HG03196 (cell line): ENCODE measurements around the gene TBC1D22A.

Experiments used
- ATAC-seq: cut with Tn5 transposase; IDR thresholded peaks from one replicate; pipeline ENCODE4 v1.9.1; 2021; ENCODE audit not compliant: unreplicated experiment

Gene TBC1D22A

DNA sequence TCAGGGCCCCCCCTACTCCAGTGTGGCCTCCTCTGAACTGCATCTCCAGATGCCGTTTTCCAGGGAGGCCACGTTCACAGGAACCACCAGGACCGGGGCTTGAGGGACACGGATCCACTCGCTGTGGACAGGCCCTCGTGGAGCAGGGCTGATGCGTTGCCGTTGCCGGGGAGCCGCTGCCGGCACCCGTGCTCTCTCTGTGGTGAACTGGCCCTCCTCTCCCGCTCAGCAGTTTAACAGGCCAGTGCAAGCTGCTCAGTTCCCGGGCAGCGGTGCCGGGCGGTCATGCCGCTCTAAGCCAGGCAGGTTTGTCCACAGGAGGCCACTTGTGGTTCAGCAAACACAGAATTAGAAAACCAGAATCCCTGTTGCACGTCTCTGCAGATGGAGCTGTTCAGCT lies 301.6 kb downstream of the TBC1D22A start:
- ATAC-seq: no peak

DNA sequence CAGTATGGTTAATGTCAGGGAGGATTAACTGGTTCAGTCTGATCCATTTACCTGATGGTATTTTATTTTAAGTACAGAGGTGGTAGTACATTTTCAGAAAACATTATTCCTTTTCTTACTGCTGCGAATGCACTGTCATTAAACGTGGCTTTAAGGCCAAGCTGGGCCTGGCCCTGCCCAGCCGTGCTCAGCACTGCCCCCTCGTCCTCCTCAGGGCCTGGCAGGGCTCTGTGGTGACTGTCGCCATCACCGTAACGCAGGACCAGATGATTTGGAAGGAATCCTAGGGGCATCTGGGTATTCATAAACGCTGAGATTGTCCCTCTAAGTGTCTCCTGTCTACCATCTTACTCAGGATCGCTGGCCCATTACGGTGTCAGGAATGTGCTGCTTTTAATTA lies 302.0 kb downstream of the TBC1D22A start:
- ATAC-seq: no peak

- no peak for ATAC-seq
These were observed 303.5 kb downstream of the TBC1D22A start for GRCh38 chr22:47065756-47066615.

DNA sequence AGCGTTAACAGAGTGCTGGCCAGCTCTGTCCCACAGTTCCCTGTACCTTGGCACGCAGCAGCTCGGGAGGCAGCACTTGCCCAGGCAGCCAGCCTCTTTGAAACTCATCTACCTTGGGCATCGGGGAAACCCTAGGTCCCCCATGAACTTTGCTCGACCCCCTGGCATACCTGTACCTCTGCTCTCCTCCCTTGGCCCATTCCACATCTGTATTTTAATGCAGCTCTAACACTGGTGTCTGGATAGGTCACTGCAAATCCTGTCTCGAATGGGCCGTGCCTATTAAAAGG lies 304.1 kb downstream of the TBC1D22A start:
- no peak for ATAC-seq

- no peak for ATAC-seq
These were observed 305.0 kb downstream of the TBC1D22A start for GRCh38 chr22:47067321-47067890.

DNA sequence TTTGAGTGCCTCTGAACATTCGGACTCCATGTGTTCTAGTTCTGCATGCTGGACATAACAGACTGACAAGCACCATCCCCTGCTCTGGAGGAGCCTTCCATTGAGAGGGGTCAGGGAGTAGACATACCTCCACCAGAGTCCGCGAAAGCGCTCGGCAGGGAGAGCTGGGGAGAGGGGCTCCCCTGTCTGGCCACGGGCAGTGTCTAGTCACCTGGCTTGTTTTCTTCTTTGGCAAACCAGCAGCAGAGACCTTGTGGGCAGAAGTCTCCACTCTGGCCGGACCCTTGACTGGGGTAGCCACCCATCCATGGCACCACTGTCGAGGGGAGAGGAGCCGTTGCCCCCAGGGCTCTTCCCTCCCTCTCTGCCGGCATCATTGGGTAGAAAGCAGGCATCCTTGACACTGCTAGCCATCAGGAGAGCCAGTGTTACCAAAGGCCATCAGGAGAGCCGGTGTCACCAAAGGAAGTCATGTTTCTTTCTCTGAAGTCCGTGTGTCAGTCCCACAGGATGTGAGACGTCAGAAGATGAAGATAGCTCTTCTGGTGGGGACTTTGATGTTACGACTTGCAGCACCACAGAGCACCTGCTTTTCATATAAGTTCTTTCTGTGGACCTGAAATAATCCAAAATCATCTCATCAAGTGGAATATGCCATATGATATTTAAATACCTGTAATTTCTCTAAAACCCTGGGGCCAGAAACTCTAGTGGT lies 305.6 kb downstream of the TBC1D22A start:
- no peak for ATAC-seq

GRCh38 chr22:47068626-47068996 lies 306.2 kb downstream of the TBC1D22A start:
- no peak for ATAC-seq

DNA sequence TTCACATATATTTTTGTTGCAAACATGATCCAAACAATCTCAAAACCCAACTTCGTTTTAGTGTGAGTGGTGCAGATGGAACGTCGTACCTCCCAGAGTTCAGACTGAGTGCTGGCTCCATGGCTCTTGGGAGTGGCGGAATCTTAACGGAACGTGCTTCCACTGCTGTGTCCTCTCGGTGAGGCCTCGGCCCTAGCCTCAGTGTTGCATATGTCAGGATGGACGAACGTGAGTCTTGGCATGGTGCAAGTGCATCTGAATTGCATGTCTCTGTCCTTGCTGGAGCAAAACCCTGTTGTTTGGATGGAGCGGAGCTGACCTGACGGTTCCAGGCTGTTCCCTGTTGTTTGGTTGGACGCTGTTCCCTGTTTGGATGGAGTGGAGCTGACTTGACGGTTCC lies 306.8 kb downstream of the TBC1D22A start:
- ATAC-seq: no peak

GRCh38 chr22:47071078-47071806 lies 308.8 kb downstream of the TBC1D22A start:
- no peak for ATAC-seq

DNA sequence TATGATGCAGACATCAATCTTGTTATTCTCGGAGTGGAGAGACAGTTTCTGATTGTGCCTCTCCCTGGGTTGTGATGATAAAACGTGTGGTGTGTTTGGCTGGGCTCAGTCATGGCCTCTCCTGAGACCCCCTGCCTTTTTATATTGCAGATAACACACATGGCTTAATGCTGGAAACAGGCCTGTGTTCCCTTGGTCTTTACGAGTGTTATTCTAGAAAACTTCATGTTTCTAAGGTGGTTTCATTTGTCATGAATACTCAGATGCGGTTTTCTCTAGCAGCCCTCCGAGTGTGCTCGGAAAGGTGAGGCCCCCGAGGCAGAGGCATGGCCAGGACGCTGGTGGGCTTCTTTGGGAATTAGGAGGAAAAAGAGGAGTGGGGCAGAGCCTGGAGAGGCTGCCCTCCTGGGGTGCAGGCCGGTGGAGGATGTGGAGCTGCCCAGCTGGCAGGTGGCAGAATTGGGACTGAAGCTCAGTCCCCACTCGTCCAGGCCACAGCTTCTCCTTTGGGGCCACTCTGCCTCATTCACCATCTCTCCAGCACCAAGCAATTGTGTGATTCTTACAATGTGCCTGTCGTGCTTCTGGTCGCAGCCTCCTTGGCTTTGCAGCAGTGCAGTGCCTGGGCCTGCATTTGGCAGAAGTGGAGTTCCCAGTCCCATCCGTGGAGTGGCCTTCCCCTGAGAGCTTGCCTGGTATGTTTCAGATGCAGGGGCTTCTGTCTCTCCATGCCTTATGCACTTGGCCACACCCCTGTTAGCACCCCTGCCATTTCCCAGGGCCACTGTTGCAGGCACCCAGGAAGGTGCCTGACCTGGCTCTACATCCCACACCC lies 309.6 kb downstream of the TBC1D22A start:
- no peak for ATAC-seq

- no peak for ATAC-seq
These were observed 310.2 kb downstream of the TBC1D22A start for GRCh38 chr22:47072642-47072967.

DNA sequence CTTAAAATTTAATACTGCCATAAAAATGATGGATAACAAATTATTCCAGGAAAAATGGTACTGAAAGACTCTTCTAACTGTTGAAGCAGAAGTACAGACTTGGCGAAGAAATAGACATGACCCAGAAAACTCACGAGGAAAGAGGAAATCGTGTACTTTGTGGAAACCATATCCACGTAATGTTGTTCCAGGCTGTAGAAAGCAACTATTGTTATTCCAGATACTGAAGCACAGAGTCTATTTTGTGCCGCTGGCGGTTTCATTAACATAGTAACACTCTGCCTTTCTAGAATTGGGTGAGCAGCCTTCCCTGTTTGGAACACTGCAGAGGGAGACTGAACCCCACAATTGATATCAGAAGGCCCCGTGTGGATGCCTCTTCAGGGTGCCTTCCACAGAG lies 310.6 kb downstream of the TBC1D22A start:
- no peak for ATAC-seq

DNA sequence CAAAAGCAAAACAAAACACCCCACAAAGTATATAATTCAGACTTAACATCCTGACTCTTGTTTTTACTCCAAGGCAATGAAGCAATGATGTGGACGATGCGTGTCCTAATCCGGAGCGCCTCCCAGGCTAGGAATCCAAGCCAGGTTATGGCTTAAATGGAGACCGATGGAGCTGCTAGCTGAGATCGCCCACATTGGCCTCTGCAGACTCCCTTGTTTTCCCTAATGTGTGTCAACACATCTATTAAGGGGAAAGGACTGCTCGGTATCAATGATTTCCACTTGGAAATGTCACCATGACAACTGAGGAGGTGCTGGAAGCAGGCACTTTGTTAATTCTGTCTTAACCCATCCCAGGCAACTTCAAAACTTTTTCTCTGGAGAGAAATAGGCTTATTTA lies 311.7 kb downstream of the TBC1D22A start:
- no peak for ATAC-seq

DNA sequence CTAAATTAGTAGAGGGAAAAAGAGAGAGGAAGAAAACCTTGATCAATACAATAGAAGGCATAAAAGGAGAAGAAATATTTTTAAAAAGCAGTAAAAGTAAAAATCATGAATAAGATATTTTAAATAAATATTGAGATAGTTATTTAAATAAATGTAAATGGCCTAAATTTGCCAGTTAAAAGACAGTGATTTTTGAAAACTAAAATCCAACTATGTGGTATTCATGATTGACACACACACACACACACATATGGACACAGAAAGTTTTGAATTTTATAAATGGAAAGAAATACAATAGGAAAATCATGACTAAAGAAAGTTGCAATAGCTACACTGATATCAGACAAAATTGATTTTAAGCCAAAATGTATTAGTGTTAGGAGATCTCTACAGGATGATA lies 313.1 kb downstream of the TBC1D22A start:
- no peak for ATAC-seq

GRCh38 chr22:47076758-47077157 lies 314.3 kb downstream of the TBC1D22A start:
- ATAC-seq: no peak

DNA sequence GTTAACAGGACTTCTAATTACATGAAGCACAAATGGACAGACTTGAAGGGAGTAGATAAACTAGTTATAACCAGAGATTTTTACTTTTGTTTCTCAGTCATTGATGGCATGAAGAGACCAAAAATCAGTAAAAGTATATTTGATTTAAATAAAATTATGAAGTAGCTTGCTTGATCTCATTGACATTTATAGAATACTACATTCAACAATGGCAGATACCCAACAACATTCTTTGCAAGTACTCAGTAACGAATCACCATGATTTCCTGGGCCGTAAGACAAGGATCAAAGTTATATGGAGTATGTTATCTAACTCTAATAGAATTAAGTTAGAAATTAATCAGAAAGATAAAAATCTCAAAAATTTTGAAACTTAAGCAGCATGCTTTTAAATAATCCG lies 317.6 kb downstream of the TBC1D22A start:
- ATAC-seq: no peak

DNA sequence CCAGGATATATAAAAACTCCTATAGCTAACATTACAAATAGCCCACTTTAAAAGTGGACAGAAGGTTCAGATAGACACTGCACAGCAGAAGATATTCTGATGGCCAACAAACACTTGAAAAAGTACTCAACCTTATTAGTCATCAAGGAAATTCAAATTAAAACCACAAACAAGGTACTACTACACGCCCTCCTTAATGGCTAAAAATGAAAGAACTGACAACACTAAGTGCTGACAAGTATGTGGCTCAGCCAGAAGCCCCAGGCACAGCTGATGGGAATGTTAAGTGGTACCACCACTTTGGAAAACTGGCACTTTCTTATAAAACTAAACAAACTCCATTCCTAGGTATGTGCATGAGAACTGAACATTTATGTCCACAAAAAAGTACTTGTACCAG lies 320.1 kb downstream of the TBC1D22A start:
- no peak for ATAC-seq

- no peak for ATAC-seq
These were observed 321.0 kb downstream of the TBC1D22A start for GRCh38 chr22:47083379-47083986.

DNA sequence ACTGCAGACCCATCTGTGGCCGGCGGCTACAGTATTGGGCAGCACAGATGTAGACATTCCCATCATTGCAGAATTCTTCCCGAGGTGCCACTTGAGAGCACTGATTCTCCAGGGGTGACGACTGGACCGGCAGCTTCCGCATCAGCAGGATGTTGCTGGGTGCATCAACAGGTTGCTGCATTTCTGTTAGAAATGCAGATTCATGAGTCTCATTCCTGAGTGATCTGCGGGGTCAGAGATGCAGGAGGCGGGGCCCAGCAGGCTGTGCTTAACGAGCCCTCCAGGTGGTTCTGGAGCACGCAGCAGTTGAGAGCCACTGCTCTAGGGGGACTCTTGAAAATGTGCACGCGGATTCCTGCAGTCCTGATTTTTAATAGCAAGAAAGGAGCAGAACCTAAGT lies 321.8 kb downstream of the TBC1D22A start:
- no peak for ATAC-seq

- no peak for ATAC-seq
These were observed 324.3 kb downstream of the TBC1D22A start for GRCh38 chr22:47086596-47087248.
